ENCODE data around the gene HLCS.

The HLCS gene

GRCh38 chr21:36928960-36929359 lies 37.5 kb downstream of the HLCS start:
- Mint-ChIP-seq H3K9me3 (no peaks in the 10 kb centered on the region), H3K36me3 (ENCODE audit: insufficient read depth) (peaks cover 8% of the 10 kb centered on the region), H3K4me3 (no peak overlapping the region), H3K27me3 (no peaks in the 10 kb centered on the region), H3K27ac (no peak overlapping the region), H3K4me1 (ENCODE audit: low read depth in 2 of 2) (peaks cover 3% of the 10 kb centered on the region in 2 donors)
- ATAC-seq (replicated peaks) (no peak), DNase-seq (no peak)

- no peak overlapping the region for H3K27ac Mint-ChIP-seq
- H3K36me3 Mint-ChIP-seq (ENCODE audit: insufficient read depth) = peaks cover 8% of the 10 kb centered on the region
- H3K4me1 Mint-ChIP-seq (ENCODE audit: low read depth in 2 of 2) = peaks cover 3 to 7% of the 10 kb centered on the region in 2 donors
- no peaks in the 10 kb centered on the region for H3K9me3 Mint-ChIP-seq
- DNase-seq (peak; percentile 52 to 54 (median 53)), ATAC-seq (replicated peaks) (peak; percentile 58)
- H3K4me3 Mint-ChIP-seq = no peak overlapping the region
- H3K27me3 Mint-ChIP-seq = no peaks in the 10 kb centered on the region
Measured at GRCh38 chr21:36927719-36928117, 38.8 kb downstream of the HLCS start.

- H3K4me3 Mint-ChIP-seq = no peak overlapping the region
- no peaks in the 10 kb centered on the region for H3K27me3 Mint-ChIP-seq
- H3K36me3 Mint-ChIP-seq (ENCODE audit: insufficient read depth) = peaks cover 8% of the 10 kb centered on the region
- DNase-seq (no peak), ATAC-seq (replicated peaks) (no peak)
- H3K4me1 Mint-ChIP-seq (ENCODE audit: low read depth in 2 of 2) = peaks cover 3 to 7% of the 10 kb centered on the region in 2 donors
- no peak overlapping the region for H3K27ac Mint-ChIP-seq
- no peaks in the 10 kb centered on the region for H3K9me3 Mint-ChIP-seq
Measured at GRCh38 chr21:36926989-36927718, 39.3 kb downstream of the HLCS start.

DNA sequence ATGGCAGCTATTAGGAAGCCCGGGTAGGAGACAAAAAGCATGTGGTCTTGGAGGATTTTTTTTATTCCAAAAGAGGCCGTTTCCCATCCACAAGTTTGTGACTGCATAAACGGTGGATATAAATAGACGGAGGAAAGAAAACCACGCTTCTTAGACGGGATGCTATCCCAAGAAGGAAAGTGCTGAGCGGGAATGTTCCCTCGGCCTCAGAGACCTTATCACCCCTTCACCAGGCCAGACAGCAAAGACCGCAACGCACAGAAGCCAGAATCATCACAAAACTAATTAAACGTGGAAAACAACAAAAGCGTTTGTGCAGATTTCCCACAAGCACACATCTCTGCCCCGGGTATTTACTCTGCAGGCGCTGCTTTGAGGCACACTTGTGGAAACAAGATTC lies 43.2 kb downstream of the HLCS start:
- no peak overlapping the region for H3K4me3 Mint-ChIP-seq
- ATAC-seq (replicated peaks) = no peak
- peaks cover 6% of the 10 kb centered on the region for H3K36me3 Mint-ChIP-seq (ENCODE audit: insufficient read depth)
- no peaks in the 10 kb centered on the region for H3K27me3 Mint-ChIP-seq
- DNase-seq = no peak
- H3K4me1 Mint-ChIP-seq (ENCODE audit: low read depth in 2 of 2) = peaks cover 3 to 7% of the 10 kb centered on the region in 2 donors
- no peak overlapping the region for H3K27ac Mint-ChIP-seq
- no peaks in the 10 kb centered on the region for H3K9me3 Mint-ChIP-seq

GRCh38 chr21:36922861-36923260 lies 43.6 kb downstream of the HLCS start:
- Mint-ChIP-seq H3K9me3 (no peaks in the 10 kb centered on the region), H3K4me1 (ENCODE audit: low read depth in 2 of 2) (peaks cover 3 to 7% of the 10 kb centered on the region in 2 donors), H3K4me3 (no peak overlapping the region), H3K27me3 (no peaks in the 10 kb centered on the region), H3K27ac (no peak overlapping the region), H3K36me3 (ENCODE audit: insufficient read depth) (peaks cover 3% of the 10 kb centered on the region)
- DNase-seq (no peak), ATAC-seq (replicated peaks) (no peak)

DNA sequence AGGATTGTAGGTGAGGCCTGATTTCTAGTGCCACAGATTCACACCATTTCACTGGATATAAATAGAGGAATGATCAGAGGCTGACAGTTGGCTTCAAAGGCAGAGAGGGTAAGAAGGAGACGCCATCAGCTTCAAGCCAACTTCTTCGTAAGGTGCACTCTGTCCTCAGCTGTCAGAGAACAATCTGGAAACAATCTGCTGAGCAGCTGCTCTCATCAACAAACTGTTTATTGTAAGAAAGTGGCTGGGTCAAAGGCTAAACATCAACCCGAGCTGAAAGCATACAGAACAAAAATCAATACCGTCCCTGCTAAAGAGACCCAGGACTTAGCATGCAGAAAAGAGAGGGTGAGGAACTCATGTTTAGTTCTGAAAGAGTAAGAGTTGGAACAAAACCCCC lies 48.2 kb downstream of the HLCS start:
- Mint-ChIP-seq H3K27ac (no peak overlapping the region), H3K36me3 (ENCODE audit: insufficient read depth) (peaks cover 2% of the 10 kb centered on the region), H3K9me3 (no peaks in the 10 kb centered on the region), H3K27me3 (no peaks in the 10 kb centered on the region), H3K4me3 (no peak overlapping the region), H3K4me1 (ENCODE audit: low read depth in 2 of 2) (peaks cover 9 to 10% of the 10 kb centered on the region in 2 donors)
- no peak for DNase-seq
- no peak for ATAC-seq (replicated peaks)

- no peak for DNase-seq
- Mint-ChIP-seq H3K4me1 (ENCODE audit: low read depth in 2 of 2) (peaks cover 9 to 10% of the 10 kb centered on the region in 2 donors), H3K27ac (no peak overlapping the region), H3K4me3 (no peak overlapping the region), H3K36me3 (ENCODE audit: insufficient read depth) (peaks cover 2% of the 10 kb centered on the region), H3K27me3 (no peaks in the 10 kb centered on the region), H3K9me3 (no peaks in the 10 kb centered on the region)
- no peak for ATAC-seq (replicated peaks)
Measured at GRCh38 chr21:36917471-36918158, 48.9 kb downstream of the HLCS start.

DNA sequence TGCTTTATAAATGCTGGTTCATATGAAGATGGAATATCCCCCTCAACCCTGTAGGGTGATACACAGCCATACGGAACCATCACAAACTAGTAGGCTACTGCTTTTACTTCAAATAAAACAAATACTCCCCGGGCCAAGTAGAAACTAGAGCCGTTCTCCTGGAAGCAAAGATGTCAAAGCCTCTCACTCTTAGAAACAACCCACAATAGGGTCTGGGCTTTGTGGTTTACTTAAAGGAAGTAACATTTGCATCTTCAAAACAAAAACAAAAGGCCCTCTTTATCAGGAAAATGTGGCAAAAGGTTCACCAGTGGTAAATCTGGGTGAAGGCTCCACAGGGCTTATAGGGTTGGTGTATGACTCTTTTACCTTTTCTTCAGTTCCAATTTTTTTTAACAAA lies 49.8 kb downstream of the HLCS start:
- ATAC-seq (replicated peaks) = no peak
- no peaks in the 10 kb centered on the region for H3K27me3 Mint-ChIP-seq
- no peak for DNase-seq
- peaks cover 2% of the 10 kb centered on the region for H3K36me3 Mint-ChIP-seq (ENCODE audit: insufficient read depth)
- H3K27ac Mint-ChIP-seq = no peak overlapping the region
- H3K4me1 Mint-ChIP-seq (ENCODE audit: low read depth in 2 of 2) = peaks cover 9 to 10% of the 10 kb centered on the region in 2 donors
- no peaks in the 10 kb centered on the region for H3K9me3 Mint-ChIP-seq
- no peak overlapping the region for H3K4me3 Mint-ChIP-seq

DNA sequence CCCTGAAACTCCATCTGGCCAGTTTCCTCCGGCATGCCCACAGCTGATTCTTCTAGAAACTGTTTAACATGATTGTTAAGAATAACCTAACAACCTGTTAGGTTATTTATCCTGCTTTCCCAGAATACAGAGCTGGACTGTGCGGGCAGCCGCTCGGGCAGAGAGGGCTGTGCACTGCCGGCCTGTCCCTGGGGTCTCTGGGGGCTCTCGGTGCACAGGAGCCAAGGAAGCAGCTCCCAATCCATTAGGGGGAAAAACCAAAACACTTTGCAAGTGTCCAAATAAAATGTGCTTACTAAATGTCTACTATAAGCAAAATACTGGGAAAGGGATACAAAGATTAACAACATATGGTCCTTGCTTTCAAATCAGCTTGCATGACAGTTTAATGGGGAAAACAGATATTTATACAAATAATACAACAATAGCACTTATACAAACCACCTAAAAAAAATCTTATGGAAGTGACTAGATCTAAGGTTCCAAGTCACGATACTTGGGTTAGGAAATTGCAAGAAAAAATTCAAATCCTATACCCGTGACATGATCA lies 50.7 kb downstream of the HLCS start:
- DNase-seq (no peak), ATAC-seq (replicated peaks) (no peak)
- no peaks in the 10 kb centered on the region for H3K9me3 Mint-ChIP-seq
- no peaks in the 10 kb centered on the region for H3K27me3 Mint-ChIP-seq
- no peak overlapping the region for H3K4me3 Mint-ChIP-seq
- no peak overlapping the region for H3K27ac Mint-ChIP-seq
- peaks cover 9 to 10% of the 10 kb centered on the region in 2 donors for H3K4me1 Mint-ChIP-seq (ENCODE audit: low read depth in 2 of 2)
- peaks cover 2% of the 10 kb centered on the region for H3K36me3 Mint-ChIP-seq (ENCODE audit: insufficient read depth)

DNA sequence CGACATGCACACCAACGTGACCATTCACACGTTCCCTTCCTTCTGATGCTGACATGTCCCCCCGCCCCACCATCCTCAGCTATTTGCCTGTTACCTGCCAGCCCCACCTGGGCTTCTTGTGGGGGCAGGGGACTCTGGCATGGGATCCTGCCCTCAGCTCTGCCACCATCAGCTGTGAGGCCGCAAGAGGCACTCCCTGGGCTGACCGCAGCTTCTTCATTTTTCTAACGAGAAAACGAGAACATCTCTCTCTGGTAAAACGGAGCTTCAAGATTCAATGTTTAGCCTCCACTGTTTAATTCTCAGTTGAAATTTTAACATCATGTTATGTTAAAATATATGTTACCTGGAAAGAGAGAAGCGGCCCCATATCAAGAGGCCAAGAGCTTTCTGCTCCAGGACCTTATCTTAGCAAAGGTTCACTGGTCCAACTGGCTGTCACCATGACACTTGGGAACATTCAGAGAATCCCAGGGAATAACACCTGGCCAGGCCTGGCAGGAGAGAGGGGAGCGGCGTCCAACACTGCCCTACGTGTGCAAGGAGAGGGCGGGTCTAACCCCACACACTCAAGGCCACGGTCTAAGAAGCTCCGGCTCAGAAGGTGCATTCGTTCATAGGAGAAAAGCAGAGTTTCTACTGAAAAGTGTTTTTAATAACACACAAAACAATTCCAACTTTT lies 51.3 kb downstream of the HLCS start:
- ATAC-seq (replicated peaks) (no peak), DNase-seq (no peak)
- Mint-ChIP-seq H3K4me3 (no peak overlapping the region), H3K27ac (no peak overlapping the region), H3K4me1 (ENCODE audit: low read depth in 2 of 2) (peaks cover 9 to 13% of the 10 kb centered on the region in 2 donors), H3K9me3 (no peaks in the 10 kb centered on the region), H3K27me3 (no peaks in the 10 kb centered on the region), H3K36me3 (ENCODE audit: insufficient read depth) (peaks cover 2% of the 10 kb centered on the region)

- DNase-seq (no peak), ATAC-seq (replicated peaks) (no peak)
- Mint-ChIP-seq H3K36me3 (ENCODE audit: insufficient read depth) (peaks cover 2% of the 10 kb centered on the region), H3K27me3 (no peaks in the 10 kb centered on the region), H3K9me3 (no peaks in the 10 kb centered on the region), H3K27ac (peak overlapping the region in 1 of 2 donors; percentile 38), H3K4me3 (no peak overlapping the region), H3K4me1 (ENCODE audit: low read depth in 2 of 2) (peaks cover 11 to 20% of the 10 kb centered on the region in 2 donors)
Measured at GRCh38 chr21:36914244-36915013, 52.0 kb downstream of the HLCS start.

DNA sequence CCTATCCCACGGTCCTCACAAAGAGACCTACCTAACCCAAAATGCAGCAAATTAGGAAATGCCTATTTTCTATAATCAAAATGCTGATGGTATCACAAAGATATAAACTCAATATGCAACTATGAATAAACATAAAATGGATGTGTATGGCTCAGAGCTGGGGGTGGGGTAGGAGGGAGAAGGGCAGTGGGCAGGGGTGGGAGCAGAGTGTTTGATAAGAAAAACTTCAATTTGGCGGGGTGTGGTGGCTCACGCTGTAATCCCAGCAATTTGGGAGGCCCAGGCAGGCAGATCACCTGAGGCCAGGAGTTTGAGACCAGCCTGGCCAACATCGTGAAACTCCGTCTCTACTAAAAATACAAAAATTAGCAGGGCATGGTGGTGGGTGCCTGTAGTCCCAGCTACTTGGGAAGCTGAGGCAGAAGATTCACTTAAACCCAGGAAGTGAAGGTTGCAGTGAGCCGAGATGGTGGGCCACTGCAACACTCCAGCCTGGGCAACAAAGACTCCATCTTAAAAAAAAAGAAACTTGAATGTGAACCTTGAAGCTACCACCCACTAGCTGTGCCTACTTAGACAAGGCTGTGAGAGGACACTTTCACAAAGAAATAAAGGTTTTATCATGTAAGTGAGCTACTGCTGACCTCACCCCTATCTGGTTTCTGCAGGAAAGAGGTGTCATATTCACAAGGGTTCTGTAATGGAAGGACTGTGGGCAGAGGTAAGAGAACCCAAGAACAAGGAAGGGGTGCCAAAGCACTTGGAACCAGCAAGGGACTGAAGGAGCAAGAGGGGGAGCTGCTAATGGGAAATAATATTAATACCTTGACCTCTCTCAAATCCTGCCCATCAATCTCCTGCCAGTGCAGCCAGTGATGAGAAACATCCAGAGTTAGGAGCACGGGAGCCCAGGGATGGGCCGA lies 53.0 kb downstream of the HLCS start:
- Mint-ChIP-seq H3K4me3 (no peak overlapping the region), H3K4me1 (ENCODE audit: low read depth in 2 of 2) (peaks cover 11 to 20% of the 10 kb centered on the region in 2 donors), H3K9me3 (no peaks in the 10 kb centered on the region), H3K27ac (peak overlapping the region in 1 of 2 donors; percentile 38), H3K36me3 (ENCODE audit: insufficient read depth) (peaks cover 2% of the 10 kb centered on the region), H3K27me3 (no peaks in the 10 kb centered on the region)
- ATAC-seq (replicated peaks) = no peak
- DNase-seq = no peak

Measured in effector memory CD8-positive, alpha-beta T cell (primary cell).